Coronary artery (tissue), 2 donors: ENCODE results near the gene LDAF1.
A peak's percentile ranks its signal among the peaks of the same experiment; 100 is the strongest.

ENCODE experiments used
- DNase-seq: peaks from one replicate; pipeline ENCODE4 v3.0.0-alpha.2; 2017; ENCODE audit warnings: low spot score
- H3K27ac ChIP-seq, 2 donors: fragments of 200-600 bp; sonication (generic); one replicate each; pipeline ENCODE4 v1.5.1; 2016 to 2019
- H3K4me3 ChIP-seq: fragments of 200-600 bp; sonication (generic); 2 replicates; pipeline ENCODE4 v1.5.1; 2016; ENCODE audit warnings: mild to moderate bottlenecking, moderate library complexity
- CTCF ChIP-seq: fragments of 200-600 bp; sonication (generic); IDR thresholded peaks from one replicate; pipeline ENCODE4 v1.5.1; 2019; ENCODE audit warnings: antibody characterized with exemption

The LDAF1 gene

GRCh38 chr16:21156767-21157467, 1.6 kb upstream of the LDAF1 start:
- Histone ChIP-seq H3K4me3 (no peak overlapping the region), H3K27ac (peak overlapping the region in 1 of 2 donors; percentile 94)
- no peak for DNase-seq
- TF ChIP-seq CTCF, result peak; percentile 21

- Histone ChIP-seq H3K27ac (peak overlapping the region; percentile 79 to 94), H3K4me3 (peak overlapping the region; percentile 90)
- DNase-seq, result no peak
- no peak for TF ChIP-seq CTCF
These were observed 842 bp upstream of the LDAF1 start for GRCh38 chr16:21157632-21158031.

GRCh38 chr16:21159281-21159951, 942 bp downstream of the LDAF1 start:
- TF ChIP-seq CTCF, result no peak
- Histone ChIP-seq H3K4me3 (peak overlapping the region; percentile 90), H3K27ac (peak overlapping the region; percentile 79 to 94)
- DNase-seq, result peak; percentile 79

GRCh38 chr16:21160276-21160675, 1.8 kb downstream of the LDAF1 start:
- no peak for DNase-seq
- peak overlapping the region in 1 of 2 donors; percentile 69 for H3K27ac ChIP-seq
- H3K4me3 ChIP-seq, result peak overlapping the region; percentile 90
- TF ChIP-seq CTCF, result no peak

GRCh38 chr16:21161211-21161610, 2.7 kb downstream of the LDAF1 start:
- H3K4me3 ChIP-seq, result peak overlapping the region; percentile 90
- TF ChIP-seq CTCF, result no peak
- peak overlapping the region; percentile 7 to 69 for H3K27ac ChIP-seq
- no peak for DNase-seq

GRCh38 chr16:21162661-21163151, 4.2 kb downstream of the LDAF1 start:
- no peak for DNase-seq
- TF ChIP-seq CTCF, result no peak
- Histone ChIP-seq H3K4me3 (peak overlapping the region; percentile 43), H3K27ac (peak overlapping the region; percentile 70 to 87)
